IMR-90 (cell line): ENCODE measurements around the gene PITPNM2. TPM values are rescaled to one million over a fixed set of nuclear protein-coding genes. Genes with fewer than 3 reads are reported as not detected.
A peak's percentile ranks its signal among the peaks of the same experiment; 100 is the strongest.

Experiments
- ATAC-seq: fragments of 200-7000 bp; cut with Tn5 transposase; 2 replicates; pipeline ENCODE4 v1.9.1; 2020; ENCODE audit warnings: low read depth, mild to moderate bottlenecking, moderate library complexity
- BruUV-seq: library from RNA; stranded (reverse); fragments of 400-500 nt; replicated peaks from 2 replicates; lab custom pipeline; 2021; lab: Mats Ljungman, UMichigan
- CTCF ChIA-PET: fragments of 300-600 bp; formaldehyde crosslinking; extraction: SDS; loops from one replicate; lab custom pipeline; 2021; ENCODE audit warnings: antibody characterized with exemption; lab: Yijun Ruan, JAX
- POLR2A ChIA-PET: fragments of 300-600 bp; sonication (Branson Sonifier 250); formaldehyde crosslinking; loops from one replicate; lab custom pipeline; 2022; ENCODE audit warnings: antibody characterized with exemption; ENCODE audit not compliant: unreplicated experiment; lab: Charles Lee
- DNase-seq: peaks from one replicate; pipeline ENCODE4 v3.0.0; 2013
- H2AFZ ChIP-seq: replicated peaks from 2 replicates; pipeline ENCODE3; 2013; ENCODE audit warnings: low read length, mild to moderate bottlenecking; ENCODE audit not compliant: poor library complexity
- H2AK5ac ChIP-seq: 2 replicates; pipeline ENCODE4 v1.6.1; 2013; ENCODE audit warnings: low read depth, low read length, inconsistent platforms
- H2AK9ac ChIP-seq: replicated peaks from 2 replicates; pipeline ENCODE3; 2013; ENCODE audit warnings: mild to moderate bottlenecking, low read depth, low read length, moderate library complexity; ENCODE audit not compliant: poor library complexity
- H2BK120ac ChIP-seq: 2 replicates; pipeline ENCODE4 v1.6.1; 2013; ENCODE audit warnings: low read depth, low read length, inconsistent platforms
- H2BK15ac ChIP-seq: 3 replicates; pipeline ENCODE4 v1.6.1; 2013; ENCODE audit warnings: low read depth, low read length, inconsistent platforms
- H2BK20ac ChIP-seq: 2 replicates; pipeline ENCODE4 v1.6.1; 2013; ENCODE audit warnings: low read depth, mild to moderate bottlenecking, inconsistent platforms, low read length, moderate library complexity
- H2BK5ac ChIP-seq: 2 replicates; pipeline ENCODE4 v1.6.1; 2013; ENCODE audit warnings: mild to moderate bottlenecking, low read depth, low read length, inconsistent platforms; ENCODE audit not compliant: poor library complexity, severe bottlenecking
- H3K14ac ChIP-seq: replicated peaks from 2 replicates; pipeline ENCODE4 v1.6.1; 2013; ENCODE audit warnings: low read depth, low read length, inconsistent platforms
- H3K18ac ChIP-seq: 2 replicates; pipeline ENCODE4 v1.6.1; 2013; ENCODE audit warnings: low read depth, low read length, control low read depth
- H3K23ac ChIP-seq: 2 replicates; pipeline ENCODE4 v1.6.1; 2013; ENCODE audit warnings: low read depth, low read length, inconsistent platforms
- H3K27ac ChIP-seq: 2 replicates; pipeline ENCODE4 v1.5.1; 2013; ENCODE audit warnings: mild to moderate bottlenecking, control low read depth, low read length; ENCODE audit not compliant: insufficient read depth
- H3K27me3 ChIP-seq: 2 replicates; pipeline ENCODE4 v1.6.1; 2013; ENCODE audit warnings: low read length; ENCODE audit not compliant: control insufficient read depth, insufficient read depth
- H3K36me3 ChIP-seq: 2 replicates; pipeline ENCODE4 v1.6.1; 2013; ENCODE audit warnings: low read length, mixed read lengths; ENCODE audit not compliant: control insufficient read depth, insufficient read depth
- H3K4ac ChIP-seq: 2 replicates; pipeline ENCODE4 v1.6.1; 2013; ENCODE audit warnings: low read depth, low read length, inconsistent platforms
- H3K4me1 ChIP-seq: 2 replicates; pipeline ENCODE4 v1.6.1; 2013; ENCODE audit warnings: low read length, mixed read lengths; ENCODE audit not compliant: control insufficient read depth, insufficient read depth
- H3K4me2 ChIP-seq: 2 replicates; pipeline ENCODE4 v1.6.1; 2013; ENCODE audit warnings: low read depth, mild to moderate bottlenecking, control low read depth, low read length, moderate library complexity
- H3K4me3 ChIP-seq: 2 replicates; pipeline ENCODE4 v1.5.1; 2013; ENCODE audit warnings: low read depth, mild to moderate bottlenecking, control low read depth, low read length, moderate library complexity; ENCODE audit not compliant: insufficient read depth
- H3K56ac ChIP-seq: 2 replicates; pipeline ENCODE4 v1.6.1; 2013; ENCODE audit warnings: low read length, inconsistent platforms; ENCODE audit not compliant: insufficient read depth; ENCODE audit errors: extremely low read depth
- H3K79me1 ChIP-seq, 2 experiments: 2 replicates each; pipeline ENCODE4 v1.6.1; 2013; ENCODE audit warnings: low read length in 2 of 2, inconsistent platforms in 1 of 2, low read depth in 1 of 2
- H3K9ac ChIP-seq: 2 replicates; pipeline ENCODE4 v1.6.1; 2013; ENCODE audit warnings: low read depth, low read length, control low read depth
- H3K9me1 ChIP-seq: 2 replicates; pipeline ENCODE4 v1.6.1; 2013; ENCODE audit warnings: low read length, inconsistent platforms; ENCODE audit not compliant: insufficient read depth
- H3K9me3 ChIP-seq: 2 replicates; pipeline ENCODE4 v1.6.1; 2013; ENCODE audit warnings: low read length; ENCODE audit not compliant: control insufficient read depth, insufficient read depth
- H4K20me1 ChIP-seq: 2 replicates; pipeline ENCODE4 v1.6.1; 2013; ENCODE audit warnings: low read length, inconsistent platforms; ENCODE audit not compliant: insufficient read depth
- H4K5ac ChIP-seq: 2 replicates; pipeline ENCODE4 v1.6.1; 2013; ENCODE audit warnings: mild to moderate bottlenecking, low read depth, low read length, control low read depth
- H4K8ac ChIP-seq, 2 experiments: 2 replicates each; pipeline ENCODE4 v1.6.1; 2013; ENCODE audit warnings: low read depth in 2 of 2, low read length in 2 of 2, control low read depth in 1 of 2, inconsistent platforms in 1 of 2
- H4K91ac ChIP-seq: 2 replicates; pipeline ENCODE4 v1.6.1; 2013; ENCODE audit warnings: low read depth, low read length, inconsistent platforms; ENCODE audit not compliant: insufficient read depth
- FOS ChIP-seq: fragments of 150-350 bp; IDR thresholded peaks from 2 replicates; pipeline ENCODE4 v1.6.1; 2016; ENCODE audit warnings: low read depth, low read length
- MAFK ChIP-seq: IDR thresholded peaks from 2 replicates; pipeline ENCODE4 v1.6.1; 2012; ENCODE audit warnings: low read depth, low read length, improper control_type of control experiment
- MAZ ChIP-seq: IDR thresholded peaks from 2 replicates; pipeline ENCODE4 v1.6.1; 2012; ENCODE audit warnings: low read depth, mild to moderate bottlenecking, low read length, improper control_type of control experiment, moderate library complexity, borderline replicate concordance
- NFE2L2 ChIP-seq: fragments of 150-350 bp; IDR thresholded peaks from 2 replicates; pipeline ENCODE4 v1.6.1; 2016; ENCODE audit warnings: low read depth, mild to moderate bottlenecking, low read length
- RCOR1 ChIP-seq: IDR thresholded peaks from 2 replicates; pipeline ENCODE4 v1.6.1; 2012; ENCODE audit warnings: mild to moderate bottlenecking, low read length, improper control_type of control experiment; ENCODE audit not compliant: insufficient replicate concordance
- SMC3 ChIP-seq: fragments of 150-350 bp; IDR thresholded peaks from 2 replicates; pipeline ENCODE4 v1.6.1; 2016; ENCODE audit warnings: low read depth, mild to moderate bottlenecking, antibody characterized with exemption, low read length, moderate library complexity
- WGBS, 2 experiments: methylation state at CpG; one replicate each; pipeline versions ENCODE4 v1.1.5 to v1.1.7; 2013; ENCODE audit warnings: missing lambda C conversion rate in 2 of 2; ENCODE audit not compliant: insufficient read length in 1 of 2; ENCODE audit errors: extremely low coverage in 2 of 2; 5-methylcytosine and 5-hydroxymethylcytosine counted together
- dilution Hi-C: fragments of 300-500 bp; cut with HindIII; formaldehyde crosslinking; loops from one replicate; pipeline ENCODE4 v1.14.3; 2018; ENCODE audit warnings: low sequenced_read_pairs; ENCODE audit not compliant: unreplicated experiment
- in situ Hi-C: fragments of 300-500 bp; cut with MboI; formaldehyde crosslinking; loops from 3 replicates; pipeline ENCODE4 v1.14.3; 2019; ENCODE audit warnings: low sequenced_read_pairs, inconsistent platforms, mixed read lengths
- intact Hi-C: fragments of 100-400 bp; cut with micrococcal nuclease; formaldehyde crosslinking; loops from 2 replicates; pipeline ENCODE4 v1.10.0; 2022
- polyA plus RNA-seq, 3 experiments: library from polyadenylated mRNA; depleted of rRNA; stranded (reverse); fragments of >200 nt; gene quantifications; 2 replicates each; pipeline ENCODE4 v1.2.3, GENCODE V29; 2012; ENCODE audit warnings: low replicate concordance in 1 of 3
- total RNA-seq: library from RNA; depleted of rRNA; stranded (reverse); fragments of >200 nt; gene quantifications from 2 replicates; pipeline ENCODE4 v1.2.3, GENCODE V29; 2012

Gene PITPNM2
- total and polyA plus RNA-seq, 2 of the 4 experiments (the other 2 are of a cell fraction) = 1.6 to 3.0 TPM

GRCh38 chr12:123151457-123152454 lies 866 bp upstream of the PITPNM2 start:
- Histone ChIP-seq H3K4me2 (peak overlapping the region; percentile 63), H3K56ac (no peak overlapping the region; the same call in 1 of the 2 replicates), H2AK9ac (peak overlapping the region; percentile 80), H3K4me1 (peaks cover 15% of the 10 kb centered on the region), H3K23ac (peak overlapping the region; percentile 76), H3K36me3 (peaks cover 7% of the 10 kb centered on the region), H3K4ac (peak overlapping the region; percentile 75), H2BK120ac (peak overlapping the region; percentile 52), H2BK15ac (no peak overlapping the region), H3K79me1 (peaks cover 4 to 27% of the 10 kb centered on the region in 2 experiments), H3K27me3 (no peaks in the 10 kb centered on the region), H4K5ac (peak overlapping the region; percentile 2; the same call in 1 of the 2 replicates), H4K20me1 (no peaks in the 10 kb centered on the region; the same call in 1 of the 2 replicates), H3K9me3 (no peaks in the 10 kb centered on the region), H2AK5ac (peak overlapping the region; percentile 46; the same call in 1 of the 2 replicates), H3K18ac (peak overlapping the region; percentile 55; the same call in 1 of the 2 replicates), H4K91ac (peak overlapping the region; percentile 39), H2BK5ac (no peak overlapping the region), H2AFZ (peak overlapping the region; percentile 94), H3K9me1 (no peaks in the 10 kb centered on the region; the same call in 1 of the 2 replicates), H3K14ac (peak overlapping the region; percentile 74), H3K4me3 (peak overlapping the region; percentile 53), H4K8ac (peak overlapping the region in 1 of 2 experiments; percentile 32; a peak in 1 of 4 replicates), H3K27ac (peak overlapping the region; percentile 68), H3K9ac (peak overlapping the region; percentile 68), H2BK20ac (no peak overlapping the region)
- POLR2A ChIA-PET = no interaction called here
- ATAC-seq (peak; percentile 34), DNase-seq (no peak)
- CTCF ChIA-PET = interaction anchor here (1.8 kb wide), 1 partner anchor 109 kb away, joined by 9 read pairs; no protein-coding TSS in a partner anchor
- in situ Hi-C loops (no loop called here), dilution Hi-C loops (no loop called here), intact Hi-C loops (loop anchor here (1.0 to 2.0 kb wide), 3 partner anchors 37 to 177 kb away; partner anchors contain the start of gene OGFOD2)
- 13% methylated on average over 17 of the region's 46 CpGs; no CpG with 5 or more reads in 1 of the 2 experiments for WGBS, 2 experiments
- no peak for TF ChIP-seq RCOR1
- TF ChIP-seq SMC3 = no peak
- no peak for TF ChIP-seq MAZ
- TF ChIP-seq NFE2L2 = no peak
- no peak for TF ChIP-seq FOS
- no peak for TF ChIP-seq MAFK
- BruUV-seq = no TSS peak
